NCI-H2029 treated with DMSO at 0.1 percent for 48 hours (cell line): Measurements from ENCODE around the gene MGA.
"Not testable (repeated sequence)": the region's sequence is repeated elsewhere in the genome, so short reads cannot be mapped to it uniquely, and the experiment has no call there.

Experiments
- DNase-seq: peaks from one replicate; lab custom pipeline; 2025; lab: John Stamatoyannopoulos, UW

The MGA gene

GRCh38 chr15:41716864-41717263 is 56.7 kb downstream of the MGA start:
- no peak for DNase-seq

DNA sequence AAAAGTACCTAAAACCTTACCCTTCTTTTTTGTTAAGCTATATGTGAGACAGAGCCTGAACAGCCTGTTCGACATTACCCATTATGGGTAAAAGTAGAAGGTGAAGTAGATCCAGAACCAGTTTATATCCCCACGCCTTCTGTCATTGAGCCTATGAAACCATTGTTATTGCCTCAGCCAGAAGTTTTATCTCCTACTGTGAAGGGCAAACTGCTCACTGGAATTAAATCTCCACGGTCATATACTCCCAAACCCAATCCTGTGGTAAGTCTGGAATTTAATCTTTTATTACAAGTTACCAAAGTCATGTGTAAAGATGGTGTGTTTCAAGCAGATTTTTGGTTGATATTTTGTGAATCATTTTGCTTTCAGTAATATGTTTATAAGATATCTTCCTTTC is 66.9 kb downstream of the MGA start:
- DNase-seq: no peak

- not testable (repeated sequence) for DNase-seq
These were observed 67.9 kb downstream of the MGA start for GRCh38 chr15:41728061-41728460.

GRCh38 chr15:41730543-41730942 is 70.3 kb downstream of the MGA start:
- no peak for DNase-seq

GRCh38 chr15:41732483-41732882 is 72.3 kb downstream of the MGA start:
- no peak for DNase-seq

- DNase-seq: no peak
These were observed 73.9 kb downstream of the MGA start for GRCh38 chr15:41734079-41734478.

- no peak for DNase-seq
These were observed 74.8 kb downstream of the MGA start for GRCh38 chr15:41735046-41735445.

GRCh38 chr15:41735492-41735891 is 75.3 kb downstream of the MGA start:
- DNase-seq: not testable (repeated sequence)

GRCh38 chr15:41746802-41747201 is 86.6 kb downstream of the MGA start:
- no peak for DNase-seq

DNA sequence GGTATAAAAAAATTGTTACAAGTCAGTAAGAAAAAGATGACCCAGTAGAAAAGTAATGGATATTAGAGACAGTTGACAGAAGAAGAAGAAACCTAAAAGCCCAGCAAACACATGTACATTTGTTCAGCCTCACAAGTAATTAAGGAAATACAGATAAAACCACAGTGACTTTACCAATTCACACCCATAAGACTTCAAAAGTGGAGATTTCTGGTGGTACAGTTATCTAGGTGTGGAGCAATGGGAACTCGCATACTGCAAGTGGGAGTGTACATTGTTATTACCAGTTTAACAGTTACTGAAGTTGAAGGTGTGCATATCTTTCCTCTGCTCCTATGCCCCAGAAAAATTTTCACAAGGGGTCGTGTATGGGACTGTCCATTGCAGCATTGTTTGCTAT is 96.0 kb downstream of the MGA start:
- DNase-seq: no peak

DNA sequence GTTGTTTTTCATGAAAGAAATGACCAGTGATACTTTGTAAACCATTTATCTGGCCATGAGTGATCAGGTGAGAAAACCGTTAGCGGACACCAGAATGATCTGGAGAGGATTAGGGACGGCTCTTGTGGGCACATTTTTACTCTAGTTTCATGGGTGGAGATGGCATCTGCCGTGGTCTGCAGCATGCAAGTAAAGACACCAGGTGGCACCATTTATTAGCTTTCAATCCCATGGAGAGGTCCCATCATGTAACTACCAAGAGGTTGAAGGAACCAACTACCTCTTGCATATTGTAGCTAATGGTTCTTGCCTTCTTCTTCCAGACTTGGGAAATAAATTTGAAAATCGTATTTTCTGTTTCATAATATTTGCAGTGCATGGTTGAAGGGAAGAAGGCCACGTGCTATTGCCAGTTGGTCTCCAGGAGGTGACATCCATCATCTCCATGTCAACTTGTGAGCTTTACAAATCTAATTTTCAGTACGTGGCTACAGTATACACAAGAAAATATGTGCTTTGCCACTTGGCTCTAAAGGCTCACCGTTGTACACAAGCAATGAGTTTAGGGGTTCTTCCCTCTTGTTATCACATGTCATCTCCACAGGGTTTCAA is 112.6 kb downstream of the MGA start:
- DNase-seq: peak; percentile 11

DNA sequence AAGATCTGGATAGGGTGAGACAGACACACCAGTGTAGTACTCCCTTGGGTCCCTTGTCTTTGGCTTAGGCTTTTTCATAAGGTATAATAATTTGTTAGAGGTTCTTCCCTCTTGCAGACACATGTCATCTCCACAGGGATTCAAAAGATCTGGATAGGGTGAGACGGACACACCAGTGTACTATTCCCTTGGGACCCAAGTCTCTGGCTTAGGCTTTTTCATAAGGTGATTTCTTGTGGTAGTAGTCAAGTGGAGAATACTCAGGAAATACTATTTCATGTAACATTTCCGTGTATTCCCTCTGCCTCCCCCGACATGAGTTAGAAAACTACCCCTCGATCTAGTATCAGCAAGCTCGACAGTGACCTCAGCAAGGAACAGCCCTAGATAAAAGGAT is 113.1 kb downstream of the MGA start:
- no peak for DNase-seq

DNA sequence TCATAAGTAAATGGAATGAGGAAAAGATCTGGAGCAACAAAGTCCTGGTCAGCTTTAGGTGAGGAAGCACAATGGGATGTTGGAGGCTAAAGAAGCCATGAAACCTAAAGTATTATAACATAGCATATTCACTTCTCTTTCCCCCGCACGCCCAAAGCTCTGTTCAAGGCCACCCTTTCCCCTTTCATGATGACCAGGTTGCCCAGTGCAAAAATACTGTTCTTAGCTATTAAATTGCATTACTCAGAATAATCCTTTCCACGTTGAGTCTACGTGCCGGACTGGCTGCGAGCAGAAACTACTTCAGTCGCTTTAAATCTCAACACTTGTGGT is 113.5 kb downstream of the MGA start:
- no peak for DNase-seq

DNA sequence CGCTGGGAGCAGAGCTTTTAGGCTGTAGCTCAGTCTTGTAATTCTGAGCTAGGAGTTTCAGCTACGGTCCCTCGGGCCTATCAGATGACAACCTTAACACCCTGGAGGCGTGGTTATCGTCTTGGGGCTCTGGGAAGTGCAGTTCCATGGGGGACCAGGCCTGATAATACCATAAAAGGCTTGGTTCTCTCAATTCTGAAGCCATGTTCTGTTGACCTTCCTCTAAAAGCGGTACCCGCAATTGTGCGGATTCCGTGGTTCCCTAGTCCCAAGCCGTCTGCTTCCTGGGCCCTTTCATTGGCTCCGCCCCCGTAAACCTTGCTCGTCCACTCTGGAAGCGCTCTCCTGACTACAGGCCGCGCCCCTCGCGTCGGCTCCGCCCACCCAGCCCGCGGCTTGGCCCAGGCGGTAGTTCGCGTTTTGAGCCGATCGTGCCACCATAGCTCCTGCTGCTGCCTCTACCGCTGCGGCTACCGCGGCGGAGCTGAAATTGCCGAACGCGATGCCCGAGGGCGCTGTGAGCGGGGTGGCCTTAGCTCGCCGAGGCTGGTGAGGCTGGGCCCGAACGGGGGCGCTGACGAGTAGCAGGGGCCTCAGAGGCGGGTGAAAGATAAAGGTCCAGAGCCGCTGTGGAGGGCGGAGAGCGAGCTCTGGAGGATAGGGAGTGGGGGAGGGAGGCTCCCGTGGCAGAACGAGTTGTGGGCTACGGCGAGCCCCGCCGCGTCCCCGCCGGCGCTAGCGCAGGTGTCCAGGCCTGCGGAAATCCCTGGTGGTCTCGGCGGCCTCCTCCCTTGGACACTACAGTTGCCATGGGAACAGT is 114.1 kb downstream of the MGA start, which contains the start of gene MAPKBP1:
TSS of gene MAPKBP1 (plus strand) at position 423 of the 820 bp plus-strand sequence. CDS start 792 bp downstream, outside the sequence.
- DNase-seq: peak; percentile 75

DNA sequence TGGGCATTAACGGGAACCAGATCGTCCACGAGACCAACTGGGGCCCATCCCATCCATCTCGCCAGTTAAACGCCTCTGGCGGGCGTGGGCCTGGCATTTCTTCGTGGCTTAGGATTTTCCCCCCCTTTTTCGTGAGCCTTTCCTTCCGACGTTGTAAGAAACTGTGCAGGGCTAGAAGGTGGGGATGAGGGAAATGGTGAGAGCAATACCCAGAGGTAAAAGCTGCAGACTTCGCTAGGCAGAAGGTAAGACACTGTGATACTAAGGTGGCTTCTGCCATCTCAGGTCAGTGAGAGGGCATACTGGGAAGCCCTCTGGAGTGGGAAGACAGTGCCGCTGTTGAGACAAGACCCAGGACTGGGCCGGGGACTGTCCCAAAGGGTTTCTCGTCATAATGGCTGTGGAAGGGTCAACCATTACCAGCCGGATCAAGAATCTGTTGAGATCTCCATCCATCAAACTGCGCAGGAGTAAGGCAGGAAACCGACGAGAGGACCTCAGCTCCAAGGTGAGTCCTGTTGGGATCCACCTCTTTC is 114.7 kb downstream of the MGA start:
- no peak for DNase-seq

GRCh38 chr15:41775651-41776050 is 115.4 kb downstream of the MGA start:
- DNase-seq: no peak

GRCh38 chr15:41777421-41777973 is 117.3 kb downstream of the MGA start:
- DNase-seq: no peak

- no peak for DNase-seq
These were observed 118.3 kb downstream of the MGA start for GRCh38 chr15:41778521-41778920.

DNA sequence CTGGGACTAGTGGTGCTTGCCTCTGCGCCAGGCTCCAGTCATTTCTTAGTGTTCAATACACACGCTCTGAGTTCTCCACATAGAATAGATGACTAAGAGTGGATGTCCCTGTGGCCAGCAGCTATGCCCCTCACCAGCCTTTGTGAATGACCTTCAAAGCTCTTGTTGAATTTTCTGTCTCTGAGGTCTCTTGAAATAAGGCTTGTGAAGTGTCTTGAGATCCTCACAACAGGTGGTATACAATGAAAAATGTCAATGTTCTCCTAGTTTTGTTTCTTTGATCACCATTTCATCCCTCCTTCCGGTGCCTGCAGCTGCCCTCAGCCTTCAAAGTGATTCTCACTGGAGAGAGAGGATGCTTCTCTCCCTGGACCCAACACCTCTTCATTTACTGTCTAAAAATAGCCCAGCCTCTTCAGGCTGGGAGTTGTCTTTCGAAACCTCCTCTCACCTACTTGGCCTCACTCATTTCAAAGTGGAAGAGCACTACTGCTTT is 119.5 kb downstream of the MGA start:
- DNase-seq: no peak

DNA sequence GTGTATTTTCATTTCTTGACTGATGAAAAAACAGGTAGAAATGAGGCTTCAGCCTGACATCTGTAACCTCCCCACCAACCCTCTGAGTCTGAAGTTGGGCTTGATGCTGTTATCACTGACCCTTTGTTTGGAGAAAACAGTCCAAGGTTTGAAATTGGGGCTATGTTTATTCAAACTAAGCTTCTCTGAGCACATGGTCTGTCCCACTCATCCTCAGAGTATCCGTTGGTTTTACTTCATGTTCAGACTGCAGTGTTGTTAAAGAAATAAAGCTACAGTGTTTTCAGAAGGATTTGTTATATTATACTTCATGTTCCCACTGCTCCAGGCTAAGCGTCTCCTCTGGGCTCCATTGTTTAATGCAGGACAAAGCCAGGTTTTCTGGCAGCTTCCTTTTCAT is 120.1 kb downstream of the MGA start:
- no peak for DNase-seq

DNA sequence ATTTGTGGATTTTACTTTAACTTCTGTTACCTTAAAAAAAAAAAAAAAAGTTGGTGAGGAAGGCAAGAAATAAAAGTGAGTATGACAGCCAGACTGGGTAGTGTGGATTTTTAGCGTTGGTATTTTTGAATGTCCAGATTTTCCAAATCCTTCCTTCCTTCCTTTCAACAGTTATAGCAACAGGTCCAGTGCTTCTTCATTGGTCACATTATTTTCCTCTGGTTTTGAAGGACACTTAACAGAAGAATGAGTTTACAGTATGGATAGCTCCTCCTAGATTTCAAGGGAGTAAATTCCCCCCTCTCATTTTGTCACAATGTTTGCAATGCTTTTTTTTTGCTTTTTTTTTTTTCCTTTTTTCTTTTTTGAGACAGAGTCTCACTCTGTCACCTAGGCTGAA is 120.5 kb downstream of the MGA start:
- no peak for DNase-seq

- DNase-seq: no peak
These were observed 122.4 kb downstream of the MGA start for GRCh38 chr15:41782371-41783282.
